KOPT-K1 (cell line): ENCODE measurements around the gene SNX5.

Source experiments
- H3K27ac ChIP-seq: fragments of 200-600 bp; sonication (generic); 2 replicates; pipeline ENCODE4 v1.5.1; 2016; ENCODE audit warnings: antibody characterized with exemption, mild to moderate bottlenecking, low read depth, low read length; ENCODE audit not compliant: poor library complexity, severe bottlenecking
- H3K36me3 ChIP-seq: fragments of 200-600 bp; sonication (generic); 2 replicates; pipeline ENCODE4 v1.5.1; 2017; ENCODE audit warnings: antibody characterized with exemption, mild to moderate bottlenecking, low read length, moderate library complexity; ENCODE audit not compliant: insufficient read depth
- H3K9me3 ChIP-seq: fragments of 200-600 bp; sonication (generic); 2 replicates; pipeline ENCODE4 v1.5.1; 2017; ENCODE audit warnings: antibody characterized with exemption, low read length, mild to moderate bottlenecking; ENCODE audit not compliant: insufficient read depth, poor library complexity, severe bottlenecking

SNX5 gene

GRCh38 chr20:18001131-18001921 lies 32.7 kb upstream of the SNX5 start:
- Histone ChIP-seq H3K9me3 (no peaks in the 10 kb centered on the region), H3K36me3 (no peaks in the 10 kb centered on the region), H3K27ac (no peak overlapping the region)

GRCh38 chr20:17999566-17999965 lies 31.0 kb upstream of the SNX5 start:
- Histone ChIP-seq H3K9me3 (no peaks in the 10 kb centered on the region), H3K36me3 (no peaks in the 10 kb centered on the region), H3K27ac (no peak overlapping the region)

GRCh38 chr20:17998446-17998845 lies 29.9 kb upstream of the SNX5 start:
- H3K36me3 ChIP-seq, result no peaks in the 10 kb centered on the region
- H3K9me3 ChIP-seq, result no peaks in the 10 kb centered on the region
- H3K27ac ChIP-seq, result no peak overlapping the region

- Histone ChIP-seq H3K9me3 (no peaks in the 10 kb centered on the region), H3K36me3 (peaks cover 5% of the 10 kb centered on the region), H3K27ac (no peak overlapping the region)
Observed at GRCh38 chr20:17995967-17996819, 27.6 kb upstream of the SNX5 start.

GRCh38 chr20:17993546-17993945 lies 25.0 kb upstream of the SNX5 start:
- Histone ChIP-seq H3K27ac (peak overlapping the region; percentile 77), H3K36me3 (peaks cover 31% of the 10 kb centered on the region), H3K9me3 (no peaks in the 10 kb centered on the region)

- peaks cover 37% of the 10 kb centered on the region for H3K36me3 ChIP-seq
- peak overlapping the region; percentile 77 for H3K27ac ChIP-seq
- H3K9me3 ChIP-seq, result no peaks in the 10 kb centered on the region
Observed at GRCh38 chr20:17992847-17993513, 24.4 kb upstream of the SNX5 start.

GRCh38 chr20:17992224-17992637 lies 23.6 kb upstream of the SNX5 start:
- H3K36me3 ChIP-seq, result peaks cover 44% of the 10 kb centered on the region
- H3K27ac ChIP-seq, result peak overlapping the region; percentile 77

GRCh38 chr20:17990278-17990972 lies 21.8 kb upstream of the SNX5 start:
- peaks cover 62% of the 10 kb centered on the region for H3K36me3 ChIP-seq
- H3K27ac ChIP-seq, result no peak overlapping the region
- H3K9me3 ChIP-seq, result no peaks in the 10 kb centered on the region

More at GRCh38 chr20:17992224-17992637, 23.6 kb upstream of the SNX5 start:
- H3K9me3 ChIP-seq, result no peaks in the 10 kb centered on the region

- Histone ChIP-seq H3K36me3 (peaks cover 82% of the 10 kb centered on the region), H3K27ac (no peak overlapping the region), H3K9me3 (no peaks in the 10 kb centered on the region)
Observed at GRCh38 chr20:17987988-17988387, 19.4 kb upstream of the SNX5 start.

- Histone ChIP-seq H3K9me3 (no peaks in the 10 kb centered on the region), H3K36me3 (peaks cover 92% of the 10 kb centered on the region), H3K27ac (no peak overlapping the region)
Observed at GRCh38 chr20:17985388-17986018, 16.9 kb upstream of the SNX5 start.

- Histone ChIP-seq H3K27ac (no peak overlapping the region), H3K36me3 (peaks cover 82% of the 10 kb centered on the region), H3K9me3 (no peaks in the 10 kb centered on the region)
Observed at GRCh38 chr20:17976305-17976704, 7.7 kb upstream of the SNX5 start.

GRCh38 chr20:17972121-17972520 lies 3.5 kb upstream of the SNX5 start:
- Histone ChIP-seq H3K27ac (peak overlapping the region; percentile 100), H3K36me3 (peaks cover 73% of the 10 kb centered on the region), H3K9me3 (no peaks in the 10 kb centered on the region)

- H3K9me3 ChIP-seq, result no peaks in the 10 kb centered on the region
- H3K27ac ChIP-seq, result peak overlapping the region; percentile 100
- H3K36me3 ChIP-seq, result peaks cover 73% of the 10 kb centered on the region
Observed at GRCh38 chr20:17971300-17972013, 2.9 kb upstream of the SNX5 start.
